Stimulated activated CD4-positive, alpha-beta T cell treated with anti-CD3 and anti-CD28 coated beads, Interleukin-4, amount 100 ng/mL, for 1 hour (primary cell): ENCODE measurements around the gene CXCL5.
"Not testable (repeated sequence)": the region's sequence is repeated elsewhere in the genome, so short reads cannot be mapped to it uniquely, and the experiment has no call there.

Source experiments
- DNase-seq: peaks from one replicate; pipeline ENCODE4 v3.0.0-alpha.2; 2020

The CXCL5 gene

GRCh38 chr4:74014332-74014731 lies 15.9 kb upstream of the CXCL5 start:
- DNase-seq, result no peak

DNA sequence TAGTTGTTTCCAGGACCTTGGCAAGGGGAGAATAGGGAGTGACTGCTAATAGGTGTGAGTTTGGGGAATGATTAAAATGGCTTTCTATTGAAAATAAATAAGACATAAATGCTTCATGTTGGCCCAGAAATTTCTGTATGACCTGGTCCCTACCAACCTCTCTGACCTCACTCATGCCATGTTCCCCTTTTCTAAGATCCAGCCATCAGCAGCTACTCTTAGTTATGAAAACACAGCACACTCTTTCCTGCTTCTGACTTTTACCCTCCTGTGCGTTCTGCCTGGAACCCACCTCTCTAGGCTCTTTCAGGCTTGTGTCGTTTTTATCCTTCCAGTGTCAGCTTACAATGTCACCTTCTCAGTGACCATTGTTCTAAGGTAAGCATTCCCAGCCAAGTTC lies 14.8 kb upstream of the CXCL5 start:
- no peak for DNase-seq

GRCh38 chr4:74012130-74012529 lies 13.7 kb upstream of the CXCL5 start:
- DNase-seq, result no peak

DNA sequence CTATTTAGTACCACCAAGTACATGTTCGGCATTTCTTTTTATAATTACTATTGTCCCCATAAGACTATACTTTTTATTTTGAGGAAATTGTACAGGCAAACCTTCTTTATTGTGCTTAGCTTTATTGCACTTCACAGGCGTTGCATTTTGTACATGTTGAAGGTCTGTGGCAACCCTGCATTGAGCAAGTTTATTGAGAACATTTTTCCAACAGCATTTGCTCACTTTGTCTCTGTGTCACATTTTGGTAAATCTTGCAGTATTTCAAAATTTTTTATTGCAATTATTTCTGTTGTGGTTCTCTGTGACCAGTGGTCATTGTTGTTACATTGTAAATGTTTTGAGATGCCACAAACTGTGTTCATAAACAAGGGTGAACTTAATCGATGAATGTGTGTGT lies 10.8 kb upstream of the CXCL5 start:
- no peak for DNase-seq

DNA sequence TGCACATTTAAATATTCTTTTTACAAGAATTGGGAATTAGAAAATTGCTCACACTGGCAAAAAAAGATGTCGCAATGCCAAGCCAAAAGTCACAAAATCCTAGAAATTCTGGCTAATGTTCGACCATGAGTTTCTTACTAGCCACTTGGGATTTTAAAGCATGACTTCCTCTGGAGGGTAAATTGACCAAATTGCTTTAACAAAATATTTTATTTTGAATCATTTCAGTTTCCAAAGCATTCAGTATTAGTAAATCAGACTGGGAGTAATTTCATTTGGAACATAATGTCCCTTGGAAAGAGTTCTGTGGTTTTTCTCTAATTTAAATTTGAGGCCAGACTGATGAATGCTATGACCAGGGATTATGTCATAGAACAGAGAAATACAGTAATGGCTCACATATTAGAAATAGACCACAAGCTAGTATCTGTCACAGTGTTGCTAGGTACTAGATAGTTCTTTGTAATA lies 7.6 kb upstream of the CXCL5 start:
- DNase-seq, result no peak

DNA sequence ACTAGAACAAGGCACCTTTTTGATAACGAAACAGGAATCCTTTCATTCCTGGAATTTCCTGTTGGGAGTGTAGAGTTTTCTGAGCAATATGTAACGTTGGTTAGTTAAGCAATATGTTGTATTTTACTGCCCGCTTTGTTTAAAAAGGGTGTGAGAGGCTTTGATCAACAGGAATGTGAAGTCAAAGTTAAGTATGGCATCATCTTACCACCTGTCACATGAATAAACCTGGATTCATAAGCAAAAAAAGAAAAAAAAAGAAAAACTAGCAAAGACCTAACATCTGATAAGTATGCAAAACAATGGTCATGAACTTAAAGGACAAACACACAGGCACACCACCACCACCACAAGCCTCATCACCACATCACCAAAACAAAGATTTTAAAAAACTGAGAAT lies 7.1 kb upstream of the CXCL5 start:
- DNase-seq, result no peak

DNA sequence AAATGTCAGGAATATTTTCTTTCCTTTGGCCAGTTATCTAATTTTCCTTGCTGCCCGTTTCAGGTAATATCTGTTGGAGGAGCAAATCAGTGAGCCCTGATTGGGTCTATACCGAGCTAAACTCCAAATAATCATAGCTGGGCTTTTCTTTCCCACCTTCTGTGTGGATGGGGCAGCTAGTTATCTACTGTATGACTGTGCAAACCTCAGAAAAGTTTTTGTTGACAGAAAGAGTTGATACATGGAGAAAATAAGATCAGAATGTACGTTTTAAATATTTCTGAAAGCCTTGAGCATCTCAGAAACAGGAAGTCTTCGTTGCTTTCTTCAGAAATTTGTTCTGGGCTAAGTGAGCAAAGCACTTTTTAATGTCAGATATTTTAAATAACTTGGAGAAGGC lies 6.2 kb upstream of the CXCL5 start:
- DNase-seq, result no peak

GRCh38 chr4:74000301-74000700 lies 1.8 kb upstream of the CXCL5 start:
- DNase-seq, result no peak

DNA sequence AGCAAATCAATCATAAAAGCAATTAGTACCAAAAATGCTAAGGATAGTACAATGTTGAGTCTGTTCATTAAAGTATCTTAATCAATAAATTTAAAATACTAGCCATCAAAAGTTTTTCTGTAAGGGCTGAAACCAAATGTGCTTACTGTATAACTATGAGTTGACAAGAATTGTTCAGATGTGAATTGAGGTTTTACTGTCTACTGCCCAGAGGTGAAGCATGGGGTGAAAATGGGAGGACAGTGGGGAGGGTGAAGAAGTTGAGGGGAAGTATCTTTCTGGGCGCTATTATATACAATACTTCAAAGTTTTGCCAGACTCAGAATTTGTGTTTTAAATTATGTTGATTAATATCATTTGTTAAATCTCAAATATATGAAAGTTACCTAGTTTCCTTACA lies 6.4 kb downstream of the CXCL5 start:
- DNase-seq, result no peak

- DNase-seq, result no peak
Measured at GRCh38 chr4:73991742-73992000, 6.8 kb downstream of the CXCL5 start.

DNA sequence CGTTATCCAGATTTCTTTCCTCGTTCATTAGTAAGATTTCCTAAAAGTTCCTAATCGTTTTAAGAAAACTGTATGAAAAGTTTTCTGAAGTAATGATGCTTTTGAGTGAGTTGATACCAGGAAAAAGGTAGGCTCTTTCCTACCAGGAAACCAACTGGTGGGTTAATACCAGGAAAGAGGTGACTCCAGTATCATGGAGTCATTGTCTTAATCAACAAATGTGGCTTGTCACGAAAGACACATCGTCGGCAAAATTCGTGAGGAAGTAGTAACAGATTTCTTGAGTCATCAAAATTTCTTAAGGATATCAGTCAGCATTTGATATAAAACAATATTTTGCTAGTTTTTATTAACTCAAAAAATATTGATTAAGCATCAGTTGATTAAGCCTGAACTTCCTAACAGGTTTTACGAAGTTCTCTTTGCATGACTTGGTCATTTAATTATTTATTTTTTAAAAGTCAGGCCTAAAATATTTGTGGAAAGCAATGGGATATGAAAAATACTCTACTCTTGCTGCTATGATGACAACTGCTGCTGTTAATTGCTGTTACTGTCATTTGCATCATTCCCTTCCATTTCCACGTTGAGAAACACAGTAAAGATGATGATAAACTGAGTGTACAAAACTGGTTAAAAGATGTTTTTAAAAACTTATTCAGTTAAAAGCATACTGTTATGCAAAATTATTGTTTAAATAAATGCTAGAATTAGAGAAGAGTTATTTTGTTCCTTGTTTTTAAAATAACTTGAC lies 7.3 kb downstream of the CXCL5 start:
- no peak for DNase-seq

DNA sequence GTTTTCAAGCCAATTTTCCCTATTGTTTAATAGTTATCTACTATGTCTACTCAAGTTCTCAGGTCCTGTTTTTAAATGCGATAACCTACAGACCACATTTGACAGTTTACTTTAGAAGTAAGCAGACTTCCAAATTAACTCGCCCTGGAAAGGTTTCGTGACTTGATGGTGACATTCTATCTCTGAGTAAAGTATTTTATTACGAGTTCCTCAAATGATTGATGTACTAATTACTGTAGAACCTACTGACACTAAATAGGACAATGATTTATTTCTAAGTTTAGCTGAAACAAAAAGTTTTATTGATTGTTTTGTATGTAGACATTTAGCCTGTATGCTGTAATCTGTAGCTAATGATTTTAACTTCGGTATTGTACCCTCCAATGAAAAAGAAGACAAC lies 8.5 kb downstream of the CXCL5 start:
- DNase-seq, result no peak

DNA sequence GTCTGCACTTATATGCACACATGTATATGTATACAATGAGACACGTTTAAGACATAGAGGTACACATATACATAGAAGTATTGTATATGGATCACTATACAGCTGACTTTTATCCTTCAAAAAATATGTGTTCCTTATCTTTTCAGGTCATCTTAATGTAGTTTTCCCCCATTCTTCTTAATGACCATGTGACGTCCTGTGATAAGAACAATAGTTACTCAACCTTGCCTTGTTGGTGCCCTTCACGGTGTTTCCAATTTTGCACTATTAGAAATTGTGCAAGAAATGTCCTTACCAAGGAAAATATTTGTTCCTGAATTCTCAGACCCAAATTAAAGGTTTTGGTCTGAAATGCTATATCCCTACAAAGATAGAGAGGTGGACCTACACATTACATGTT lies 9.4 kb downstream of the CXCL5 start:
- DNase-seq, result no peak

DNA sequence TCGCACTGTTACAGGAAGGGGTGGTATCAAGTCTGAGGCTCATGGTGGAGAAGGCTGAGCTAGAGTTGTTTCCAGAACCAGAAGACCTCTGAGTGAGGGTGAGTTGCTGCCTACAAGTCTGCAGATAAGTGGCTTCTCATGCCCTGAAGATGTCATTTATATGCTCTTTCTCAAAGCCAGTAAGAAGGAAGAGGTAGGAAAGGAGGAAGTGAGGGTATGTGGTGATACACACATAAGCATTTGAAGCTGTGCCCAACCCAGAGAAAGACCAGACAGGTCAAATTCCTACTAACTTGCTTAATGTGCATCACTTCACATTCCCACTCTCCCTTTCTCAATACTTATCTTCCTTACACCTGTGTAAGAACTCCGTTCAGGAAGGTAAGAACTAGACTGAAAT lies 10.4 kb downstream of the CXCL5 start, which contains the start of gene PPBP:
PPBP (minus strand) TSS at position 130 of the 400 bp plus-strand sequence; CDS start at position 43, 87 bp downstream.
- no peak for DNase-seq

DNA sequence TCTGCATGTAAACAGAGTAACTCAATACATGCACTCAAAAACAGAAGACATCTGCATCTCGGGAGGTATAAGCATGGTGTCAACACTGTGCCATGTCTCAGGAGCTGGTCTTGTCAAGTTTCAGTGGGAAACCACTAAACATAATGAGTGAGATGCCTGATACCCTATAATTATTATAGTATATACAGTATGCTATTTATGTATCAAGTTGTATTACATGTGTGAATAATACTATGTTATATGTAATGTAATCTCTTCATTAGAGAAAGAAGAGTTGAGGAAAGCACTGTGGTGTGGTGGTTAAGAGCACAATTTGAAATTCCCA lies 13.0 kb downstream of the CXCL5 start:
- no peak for DNase-seq

DNA sequence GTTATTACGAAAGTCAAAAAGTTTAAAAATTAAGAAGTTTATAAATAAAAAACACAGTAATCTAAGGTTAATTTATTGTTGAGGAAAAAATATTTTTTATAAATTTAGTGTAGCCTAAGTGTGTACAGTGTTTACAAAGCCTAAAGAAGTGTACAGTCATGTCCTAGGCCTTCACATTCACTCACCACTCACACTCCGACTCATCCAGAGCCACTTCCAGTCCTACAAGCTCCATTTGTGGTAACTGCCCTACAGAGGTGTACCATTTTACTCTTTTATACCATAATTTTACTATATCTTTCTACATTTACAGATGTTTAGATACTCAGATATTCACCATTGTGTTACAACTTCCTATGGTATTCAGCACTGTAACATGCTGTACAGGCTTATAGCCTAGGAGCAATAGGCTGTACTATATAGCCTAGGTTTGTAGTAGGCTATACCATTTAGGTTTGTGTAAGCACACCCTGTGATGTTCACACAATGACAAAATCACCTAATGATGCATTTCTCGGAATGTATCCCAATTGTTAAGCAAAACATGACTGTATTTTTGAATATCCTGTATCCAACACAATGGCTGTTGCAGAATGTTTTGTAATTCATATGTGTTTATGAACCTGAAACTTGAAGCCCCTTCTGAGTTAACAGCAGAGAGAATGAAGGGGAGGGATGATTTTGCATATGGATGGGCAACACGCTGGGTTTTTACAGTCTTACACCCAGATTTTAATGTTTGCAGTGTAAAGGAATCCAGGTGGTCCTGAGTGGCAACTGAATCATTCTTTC lies 13.5 kb downstream of the CXCL5 start:
- DNase-seq, result no peak

DNA sequence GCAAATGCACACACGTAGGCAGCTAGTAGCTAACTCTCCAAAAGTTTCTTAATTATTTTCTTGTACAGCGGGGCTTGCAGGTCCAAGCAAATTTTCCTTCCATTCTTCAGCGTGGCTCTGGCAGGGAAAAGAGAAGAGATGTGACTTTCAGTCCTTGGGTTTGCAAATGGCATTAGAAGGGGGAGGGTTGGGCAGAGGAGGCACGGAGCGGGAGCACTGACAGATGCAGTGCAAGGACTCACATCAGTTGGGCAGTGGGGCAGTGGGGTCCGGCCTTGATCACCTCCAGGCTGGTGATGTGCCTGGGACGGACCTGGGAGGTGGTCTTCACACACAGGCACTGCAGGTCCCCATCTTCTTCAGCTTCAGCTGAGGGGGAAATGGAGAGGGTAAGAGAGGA lies 17.3 kb downstream of the CXCL5 start:
- not testable (repeated sequence) for DNase-seq

GRCh38 chr4:73979407-73979957 lies 19.0 kb downstream of the CXCL5 start:
- no peak for DNase-seq

GRCh38 chr4:73978886-73979285 lies 19.6 kb downstream of the CXCL5 start:
- DNase-seq, result no peak

DNA sequence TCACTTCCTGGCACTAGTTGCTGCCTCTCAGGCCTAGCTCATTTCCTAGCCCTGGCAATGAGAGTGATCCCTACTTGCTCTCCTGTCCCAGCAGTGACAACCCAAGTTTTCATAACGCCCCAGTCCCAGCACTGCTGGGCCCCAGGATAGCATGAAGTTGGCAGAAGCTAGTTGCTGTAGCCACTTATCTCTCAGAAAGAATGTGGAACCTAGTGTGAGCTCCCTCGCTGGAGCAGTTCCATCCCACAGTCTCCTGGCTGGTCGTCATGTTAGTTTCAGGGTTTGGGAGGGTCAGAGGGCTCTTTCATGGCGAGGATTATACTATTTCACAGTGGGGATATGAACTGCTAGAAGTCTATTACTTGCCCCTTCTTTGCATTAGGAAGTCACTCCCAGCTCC lies 21.8 kb downstream of the CXCL5 start:
- DNase-seq, result no peak

- no peak for DNase-seq
Measured at GRCh38 chr4:73976217-73976616, 22.3 kb downstream of the CXCL5 start.

- no peak for DNase-seq
Measured at GRCh38 chr4:73974352-73974751, 24.1 kb downstream of the CXCL5 start.

GRCh38 chr4:73970945-73971344 lies 27.5 kb downstream of the CXCL5 start:
- no peak for DNase-seq

GRCh38 chr4:73970011-73970410 lies 28.5 kb downstream of the CXCL5 start:
- no peak for DNase-seq

DNA sequence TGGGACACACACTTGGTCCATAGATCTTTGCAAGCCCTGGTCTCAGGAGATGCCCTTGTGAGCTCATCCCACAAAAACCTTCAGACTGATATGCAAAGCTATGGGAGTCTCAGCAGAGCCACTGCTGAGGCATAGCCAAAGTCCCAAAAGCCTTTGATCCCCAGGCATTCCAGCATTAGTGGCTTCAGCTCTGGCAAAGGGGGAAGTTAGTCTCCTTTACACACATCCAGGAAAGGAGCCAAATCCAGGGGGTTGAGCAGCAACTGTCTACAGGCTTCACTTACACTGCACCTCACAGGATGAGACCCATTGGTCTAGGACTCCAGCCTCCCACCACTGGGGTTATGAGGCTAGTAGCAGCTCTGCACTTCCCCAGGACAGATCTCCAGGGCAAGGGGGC lies 30.6 kb downstream of the CXCL5 start:
- DNase-seq, result no peak
